ENCODE results near the gene ERMAP. TPM values are rescaled to one million over a fixed set of nuclear protein-coding genes. Genes with fewer than 3 reads are reported as not detected.
A peak's percentile ranks its signal among the peaks of the same experiment; 100 is the strongest.

Gene ERMAP
- total and polyA plus RNA-seq, 9 of the 15 experiments (the other 6 are each of a cell fraction or from before 2014, with no cell fraction given), result 8.0 to 31.4 (median 22.5) TPM

GRCh38 chr1:42816585-42817439, at the start of gene ERMAP, which contains the start of gene SVBP (continued):
- peak in 1 of 2 experiments; percentile 60 for TF ChIP-seq E2F6 (IDR thresholded peaks at IDR 0.05; ENCODE audit: borderline replicate concordance in 1 of 2, extremely low read depth in 1 of 2, insufficient read depth in 1 of 2, insufficient read length in 1 of 2, low read depth in 1 of 2, low read length in 1 of 2, poor library complexity in 1 of 2, severe bottlenecking in 1 of 2)
- no peak for TF ChIP-seq MED1 (CRISPR knock-in tag; IDR thresholded peaks at IDR 0.05; ENCODE audit: borderline replicate concordance)
- TF ChIP-seq SREBF1 (IDR thresholded peaks at IDR 0.05; ENCODE audit: borderline replicate concordance, low read depth, low read length), result no peak
- no peak for TF ChIP-seq HBP1 (CRISPR knock-in tag; IDR thresholded peaks at IDR 0.05)
- TF ChIP-seq KLF13 (tag; IDR thresholded peaks at IDR 0.05; ENCODE audit: borderline replicate concordance, low read depth), result peak; percentile 64; the same call in 1 of the 2 replicates
- TF ChIP-seq STAG1 (CRISPR knock-in tag; IDR thresholded peaks at IDR 0.05; ENCODE audit: borderline replicate concordance), result no peak
- TF ChIP-seq ZNF76 (CRISPR knock-in tag; IDR thresholded peaks at IDR 0.05; ENCODE audit: borderline replicate concordance), result peak; percentile 55; the same call in 1 of the 2 replicates
- no peak for TF ChIP-seq E2F8 (IDR thresholded peaks at IDR 0.05; ENCODE audit: low read depth, partially characterized antibody)
- TF ChIP-seq KAT7 (CRISPR knock-in tag; IDR thresholded peaks at IDR 0.05; ENCODE audit: borderline replicate concordance), result no peak
- peak; percentile 31 to 70; a peak in 2 of 4 replicates for TF ChIP-seq SIN3A (IDR thresholded peaks at IDR 0.05; ENCODE audit: borderline replicate concordance in 2 of 2, control insufficient read depth in 1 of 2, low read depth in 2 of 2, low read length in 2 of 2)
- TF ChIP-seq HDAC8 (tag; IDR thresholded peaks at IDR 0.05), result no peak
- TF ChIP-seq ZNF609 (CRISPR knock-in tag; IDR thresholded peaks at IDR 0.05; ENCODE audit: borderline replicate concordance), result no peak
- 0 out of 2 replicates have a peak, but pooled peaks have one; percentile 74 for TF ChIP-seq ZBTB17 (CRISPR knock-in tag; IDR thresholded peaks at IDR 0.05)

All from K562 (cell line).